K562 (cell line): Measurements from ENCODE around the gene ORC1. TPM values are rescaled to one million over a fixed set of nuclear protein-coding genes. Genes with fewer than 3 reads are reported as not detected.
A peak's percentile ranks its signal among the peaks of the same experiment; 100 is the strongest.

Experiments
- ATF1 ChIP-seq, 2 experiments: fragments of 450-650 bp in 1 of 2; IDR thresholded peaks; 2 replicates each; pipeline ENCODE4 v1.6.1; 2016; ENCODE audit warnings: missing compliant biosample characterization in 1 of 2, missing genetic modification characterization in 1 of 2
- ATF4 ChIP-seq: fragments of 450-650 bp; formaldehyde crosslinking; IDR thresholded peaks from 2 replicates; pipeline ENCODE4 v1.4.0; 2022; ENCODE audit warnings: mild to moderate bottlenecking, moderate library complexity
- BDP1 ChIP-seq: IDR thresholded peaks from 3 replicates; pipeline ENCODE4 v1.6.1; 2011; ENCODE audit not compliant: insufficient read length, insufficient read depth
- CCAR2 ChIP-seq: fragments of 200-400 bp; formaldehyde crosslinking; IDR thresholded peaks from 2 replicates; pipeline ENCODE4 v1.6.1; 2017; ENCODE audit warnings: mild to moderate bottlenecking, low read depth, low read length
- CTBP1 ChIP-seq: fragments of 450-650 bp; IDR thresholded peaks from 2 replicates; pipeline ENCODE4 v1.6.1; 2016; ENCODE audit warnings: borderline replicate concordance
- DDX20 ChIP-seq: fragments of 450-650 bp; IDR thresholded peaks from 2 replicates; pipeline ENCODE4 v1.6.1; 2016; ENCODE audit warnings: missing genetic modification characterization, low read depth, mild to moderate bottlenecking, missing compliant biosample characterization, moderate library complexity
- DPF2 ChIP-seq: fragments of 450-650 bp; IDR thresholded peaks from 2 replicates; pipeline ENCODE4 v1.6.1; 2016
- E2F4 ChIP-seq: sonication (generic); formaldehyde crosslinking; IDR thresholded peaks from 2 replicates; pipeline ENCODE4 v1.8.0; 2022; ENCODE audit warnings: mild to moderate bottlenecking, low read depth, missing genetic modification reagents
- HNRNPUL1 ChIP-seq: fragments of 200-400 bp; formaldehyde crosslinking; IDR thresholded peaks from 2 replicates; pipeline ENCODE4 v1.6.1; 2017; ENCODE audit warnings: low read length
- MEF2A ChIP-seq: IDR thresholded peaks from 2 replicates; pipeline ENCODE4 v1.6.1; 2011; ENCODE audit warnings: low read depth, mild to moderate bottlenecking, low read length, moderate library complexity; ENCODE audit not compliant: control insufficient read depth
- MTF1 ChIP-seq: fragments of 250-450 bp; sonication (Bioruptor Pico); IDR thresholded peaks from 2 replicates; pipeline ENCODE4 v1.9.0; 2021; ENCODE audit warnings: moderate library complexity, mild to moderate bottlenecking, inconsistent platforms, borderline replicate concordance
- MYNN ChIP-seq, 2 experiments: sonication (generic); formaldehyde crosslinking in 1 of 2; IDR thresholded peaks; 2 replicates each; pipeline versions ENCODE4 v1.5.0 to v1.6.1; 2016 to 2020; ENCODE audit warnings: antibody characterized with exemption in 1 of 2, missing genetic modification reagents in 1 of 2
- NFIC ChIP-seq: fragments of 450-650 bp; IDR thresholded peaks from 2 replicates; pipeline ENCODE4 v1.6.1; 2017; ENCODE audit warnings: mild to moderate bottlenecking, inconsistent platforms
- PKNOX1 ChIP-seq: fragments of 450-650 bp; IDR thresholded peaks from 2 replicates; pipeline ENCODE4 v1.6.1; 2016
- PML ChIP-seq: IDR thresholded peaks from 2 replicates; pipeline ENCODE4 v1.6.1; 2012; ENCODE audit warnings: low read length, inconsistent platforms
- RBM15 ChIP-seq: fragments of 200-400 bp; formaldehyde crosslinking; IDR thresholded peaks from 2 replicates; pipeline ENCODE4 v1.6.1; 2018; ENCODE audit warnings: mild to moderate bottlenecking, low read length, moderate library complexity; ENCODE audit not compliant: insufficient read depth
- RBM25 ChIP-seq: fragments of 200-400 bp; formaldehyde crosslinking; IDR thresholded peaks from 2 replicates; pipeline ENCODE4 v1.6.1; 2018; ENCODE audit warnings: low read length, low read depth, moderate library complexity; ENCODE audit not compliant: severe bottlenecking
- SIN3B ChIP-seq: fragments of 450-650 bp; IDR thresholded peaks from 2 replicates; pipeline ENCODE4 v1.6.1; 2017; ENCODE audit warnings: low read depth, mild to moderate bottlenecking, moderate library complexity
- SPI1 ChIP-seq: IDR thresholded peaks from 2 replicates; pipeline ENCODE4 v1.6.1; 2011; ENCODE audit warnings: low read depth, low read length, control low read depth, borderline replicate concordance
- TRIM24 ChIP-seq, 2 experiments: fragments of 450-650 bp; IDR thresholded peaks; 2 replicates each; pipeline ENCODE4 v1.6.1; 2016
- U2AF1 ChIP-seq: fragments of 200-400 bp; formaldehyde crosslinking; optimal IDR thresholded peaks from 2 replicates; pipeline ENCODE3; 2017; ENCODE audit warnings: mild to moderate bottlenecking, low read depth, low read length, moderate library complexity
- ZNF24 ChIP-seq: fragments of 450-650 bp; IDR thresholded peaks from 2 replicates; pipeline ENCODE4 v1.6.1; 2016
- ZNF384 ChIP-seq: IDR thresholded peaks from 2 replicates; pipeline ENCODE4 v1.6.1; 2012; ENCODE audit warnings: low read depth, low read length, improper control_type of control experiment
- ZNF695 ChIP-seq: fragments of 450-650 bp; formaldehyde crosslinking; IDR thresholded peaks from 2 replicates; pipeline ENCODE4 v1.4.0; 2020; ENCODE audit warnings: mild to moderate bottlenecking, moderate library complexity
- polyA plus RNA-seq, 8 experiments: library from polyadenylated mRNA; depleted of rRNA in 4 of 8; stranded (reverse) in 5 of 8; unstranded in 3 of 8; fragments of >200 nt; fragmentation: Nextera tagmentation in 2 of 8; fragmentation: Illumina TruSeq in 1 of 8; extraction: Ambion mirVana in 2 of 8; extraction: Trizol in 1 of 8; gene quantifications; 2 replicates each; pipeline versions ENCODE4 v1.2.1 to v1.2.3, GENCODE V29; 2011 to 2014; ENCODE audit warnings: inconsistent platforms in 1 of 8, missing spikeins in 1 of 8
- total RNA-seq, 7 experiments: library from RNA; depleted of rRNA in 6 of 7; stranded (reverse); fragments of >200 nt in 6 of 7; fragmentation: Illumina TruSeq in 2 of 7; extraction: Trizol in 2 of 7; gene quantifications; 2 replicates each; pipeline versions ENCODE4 v1.2.1 to v1.2.3, GENCODE V29; 2011 to 2021; ENCODE audit warnings: low replicate concordance in 1 of 7
- TF ChIP-seq, protein P1 (sequence below): sonication (generic); formaldehyde crosslinking; IDR thresholded peaks from 2 replicates; pipeline ENCODE4 v1.8.0; 2023; ENCODE audit warnings: mild to moderate bottlenecking, missing genetic modification reagents
- TF ChIP-seq, protein P2 (sequence below): fragments of 450-650 bp; formaldehyde crosslinking; IDR thresholded peaks from 2 replicates; pipeline ENCODE4 v1.4.0; 2020; ENCODE audit warnings: mild to moderate bottlenecking, moderate library complexity

ORC1 gene
- total and polyA plus RNA-seq, 9 of the 15 experiments (the other 6 are each of a cell fraction or from before 2014, with no cell fraction given): 26.4 to 91.6 (median 69.7) TPM

DNA sequence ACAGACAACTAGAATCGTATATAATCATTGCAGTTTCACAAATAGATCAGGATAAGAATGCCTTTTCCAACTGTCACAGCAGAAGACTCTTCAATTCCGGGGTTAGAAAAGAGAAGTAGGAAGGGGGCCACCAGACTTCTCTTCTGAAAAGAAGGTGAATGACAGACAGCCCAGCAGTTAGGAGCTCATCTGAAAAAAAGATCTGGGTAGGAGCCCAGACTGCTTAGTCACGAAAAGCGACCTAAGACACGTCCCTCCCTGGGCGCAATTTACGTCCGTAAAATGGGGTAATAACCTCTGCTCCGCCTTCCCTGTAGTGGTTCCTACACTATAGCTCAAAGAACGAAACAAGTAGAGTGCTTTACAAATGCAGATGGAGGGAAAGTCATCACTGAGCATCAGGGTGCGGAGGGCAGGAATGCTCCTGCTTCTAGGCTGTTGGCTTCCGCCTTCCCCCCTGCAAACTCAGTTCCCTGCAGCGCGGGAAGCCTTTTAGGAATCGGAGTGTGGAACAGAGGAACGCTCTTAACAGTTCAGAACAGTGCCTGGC lies 582 bp downstream of the ORC1 start (continued):
- TF ChIP-seq ATF4 (CRISPR knock-in tag): no peak
- no peak for TF ChIP-seq SIN3B
- TF ChIP-seq DPF2: peak; percentile 69
- TF ChIP-seq ZNF384: peak; percentile 78
- TF ChIP-seq E2F4 (CRISPR knock-in tag): peak; percentile 76; the same call in 1 of the 2 replicates
- no peak for TF ChIP-seq BDP1
- TF ChIP-seq MEF2A: no peak
- peak; percentile 74 for TF ChIP-seq ATF1 (CRISPR knock-in tag; IDR thresholded peaks at IDR 0.05)
- no peak for TF ChIP-seq ATF1 (tag; IDR thresholded peaks at IDR 0.05)
- no peak for TF ChIP-seq MTF1 (CRISPR knock-in tag)
- no peak for TF ChIP-seq HNRNPUL1
- TF ChIP-seq, protein P1, sequence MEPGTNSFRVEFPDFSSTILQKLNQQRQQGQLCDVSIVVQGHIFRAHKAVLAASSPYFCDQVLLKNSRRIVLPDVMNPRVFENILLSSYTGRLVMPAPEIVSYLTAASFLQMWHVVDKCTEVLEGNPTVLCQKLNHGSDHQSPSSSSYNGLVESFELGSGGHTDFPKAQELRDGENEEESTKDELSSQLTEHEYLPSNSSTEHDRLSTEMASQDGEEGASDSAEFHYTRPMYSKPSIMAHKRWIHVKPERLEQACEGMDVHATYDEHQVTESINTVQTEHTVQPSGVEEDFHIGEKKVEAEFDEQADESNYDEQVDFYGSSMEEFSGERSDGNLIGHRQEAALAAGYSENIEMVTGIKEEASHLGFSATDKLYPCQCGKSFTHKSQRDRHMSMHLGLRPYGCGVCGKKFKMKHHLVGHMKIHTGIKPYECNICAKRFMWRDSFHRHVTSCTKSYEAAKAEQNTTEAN (CRISPR knock-in tag): no peak
- TF ChIP-seq ZNF24: peak; percentile 91
- TF ChIP-seq CCAR2: no peak
- no peak for TF ChIP-seq CTBP1
- no peak for TF ChIP-seq ZNF695 (CRISPR knock-in tag)
- 0 out of 4 replicates have a peak, but pooled peaks of 1 of the 2 experiments have one; percentile 7 for TF ChIP-seq TRIM24 (IDR thresholded peaks at IDR 0.05)
- TF ChIP-seq RBM15: no peak
- TF ChIP-seq SPI1: peak; percentile 48; the same call in 1 of the 2 replicates
- TF ChIP-seq MYNN (IDR thresholded peaks at IDR 0.05): peak; percentile 99
- TF ChIP-seq MYNN (CRISPR knock-in tag; IDR thresholded peaks at IDR 0.05): no peak
- no peak for TF ChIP-seq PML
- peak; percentile 97 for TF ChIP-seq PKNOX1
- TF ChIP-seq RBM25: no peak
- no peak for TF ChIP-seq NFIC
- no peak for TF ChIP-seq DDX20 (tag)
- TF ChIP-seq U2AF1: no peak
- TF ChIP-seq, protein P2, sequence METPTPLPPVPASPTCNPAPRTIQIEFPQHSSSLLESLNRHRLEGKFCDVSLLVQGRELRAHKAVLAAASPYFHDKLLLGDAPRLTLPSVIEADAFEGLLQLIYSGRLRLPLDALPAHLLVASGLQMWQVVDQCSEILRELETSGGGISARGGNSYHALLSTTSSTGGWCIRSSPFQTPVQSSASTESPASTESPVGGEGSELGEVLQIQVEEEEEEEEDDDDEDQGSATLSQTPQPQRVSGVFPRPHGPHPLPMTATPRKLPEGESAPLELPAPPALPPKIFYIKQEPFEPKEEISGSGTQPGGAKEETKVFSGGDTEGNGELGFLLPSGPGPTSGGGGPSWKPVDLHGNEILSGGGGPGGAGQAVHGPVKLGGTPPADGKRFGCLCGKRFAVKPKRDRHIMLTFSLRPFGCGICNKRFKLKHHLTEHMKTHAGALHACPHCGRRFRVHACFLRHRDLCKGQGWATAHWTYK: no peak
